GM10266 (cell line): ENCODE data around the gene ATF1.
"Not testable (repeated sequence)": the region's sequence is repeated elsewhere in the genome, so short reads cannot be mapped to it uniquely, and the experiment has no call there.

Experiments used
- DNase-seq: peaks from one replicate; pipeline ENCODE4 v3.0.0; 2012; ENCODE audit errors: extremely low spot score
- CTCF ChIP-seq: IDR thresholded peaks from 2 replicates; pipeline ENCODE4 v1.5.1; 2012; ENCODE audit warnings: mild to moderate bottlenecking, low read depth; ENCODE audit not compliant: control insufficient read depth, insufficient read depth; ENCODE audit errors: missing control alignments

ATF1 gene

GRCh38 chr12:50859621-50860310 is 95.9 kb downstream of the ATF1 start:
- no peak for TF ChIP-seq CTCF
- no peak for DNase-seq

- no peak for TF ChIP-seq CTCF
- no peak for DNase-seq
Observed at GRCh38 chr12:50862316-50862715, 98.4 kb downstream of the ATF1 start.

- no peak for TF ChIP-seq CTCF
- no peak for DNase-seq
Observed at GRCh38 chr12:50865266-50865665, 101.4 kb downstream of the ATF1 start.

- DNase-seq: not testable (repeated sequence)
Observed at GRCh38 chr12:50868881-50869280, 105.0 kb downstream of the ATF1 start.
